Caki2 (cell line): Measurements from ENCODE around the gene KCNF1. TPM values are rescaled to one million over a fixed set of nuclear protein-coding genes. Genes with fewer than 3 reads are reported as not detected.

Experiments
- DNase-seq: peaks from one replicate; pipeline ENCODE4 v3.0.0-alpha.2; 2015; ENCODE audit warnings: low read depth
- in situ Hi-C: cut with HindIII; loops from 2 replicates; pipeline ENCODE4 v1.10.0; 2016; ENCODE audit warnings: low sequenced_read_pairs, low pct_unique_long_range_greater_than_20kb, mixed read lengths
- total RNA-seq: library from RNA; depleted of rRNA; stranded (reverse); fragments of >200 nt; shearing (Covaris generic); gene quantifications from 2 replicates; pipeline ENCODE4 v1.2.3, GENCODE V29; 2014; ENCODE audit warnings: low replicate concordance; rRNA removed

The KCNF1 gene
- 0.17 TPM in 1 of 2 replicates, not detected in the other for total RNA-seq

- DNase-seq, result peak; percentile 63
- in situ Hi-C loops, result no loop called here
Observed at GRCh38 chr2:10911291-10912075, at the start of gene KCNF1. Gene KCNF1 (plus strand): TSS chr2:10911934. CDS start chr2:10912427, 493 bp downstream.

DNA sequence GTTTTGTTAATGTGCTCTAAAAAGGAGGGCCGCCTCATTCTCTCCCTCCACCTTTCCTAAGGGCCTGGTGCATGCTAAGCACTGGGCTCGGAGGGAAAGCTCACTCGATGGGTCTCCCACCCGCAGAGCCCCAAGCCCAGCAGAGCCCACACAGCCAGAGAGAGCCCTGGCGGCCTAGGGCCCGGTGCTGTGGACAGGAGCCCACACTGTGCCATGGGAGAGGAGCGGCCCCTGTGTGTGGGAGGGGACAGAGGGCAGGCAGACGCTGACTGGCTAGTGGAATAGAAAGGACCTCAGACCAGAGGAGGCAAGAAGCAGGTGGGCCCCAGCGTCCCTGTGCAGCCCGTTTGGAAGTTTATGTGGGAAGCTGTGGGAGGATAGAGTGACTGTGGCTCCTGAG lies 49.4 kb upstream of the KCNF1 start:
- in situ Hi-C loops, result no loop called here
- no peak for DNase-seq

DNA sequence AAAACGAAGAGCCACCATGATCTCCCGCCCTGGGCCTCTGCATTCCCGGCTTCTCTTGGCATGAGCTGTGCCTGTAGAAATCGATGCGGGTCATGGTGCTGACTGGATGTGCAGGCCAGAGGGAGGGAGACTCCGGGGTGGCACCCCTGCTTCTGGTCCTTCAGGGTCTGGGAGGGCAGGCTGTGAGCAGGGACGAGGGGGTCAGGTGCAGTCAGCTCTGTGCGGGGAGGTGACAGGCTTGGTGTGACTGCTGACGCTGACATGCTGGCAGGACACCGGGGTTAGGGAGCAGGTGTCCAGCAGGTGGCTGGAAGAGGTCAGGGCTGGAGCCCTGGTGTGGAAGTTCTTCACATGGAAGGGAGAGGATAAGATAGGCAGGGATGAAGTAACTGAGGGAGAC lies 48.7 kb upstream of the KCNF1 start:
- in situ Hi-C loops, result no loop called here
- no peak for DNase-seq

DNA sequence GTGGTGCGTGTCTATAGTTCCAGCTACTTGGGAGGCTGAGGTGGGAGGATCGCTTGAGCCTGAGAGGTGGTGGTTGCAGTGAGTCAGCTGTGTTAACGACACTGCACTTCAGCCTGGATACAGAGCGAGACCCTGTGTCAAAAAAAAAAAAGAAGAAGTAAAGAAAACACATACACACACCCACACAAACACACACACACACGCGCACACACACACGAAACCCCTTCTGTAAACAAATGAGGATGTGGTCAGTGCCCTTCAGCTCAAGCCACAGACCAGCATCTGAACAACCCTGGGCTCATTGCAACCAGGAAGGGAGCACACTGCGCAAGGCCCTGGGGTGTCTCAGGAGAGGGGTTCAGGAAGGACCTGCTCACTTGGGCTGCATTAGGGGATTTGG lies 47.9 kb upstream of the KCNF1 start:
- in situ Hi-C loops, result no loop called here
- no peak for DNase-seq

- no peak for DNase-seq
- in situ Hi-C loops, result no loop called here
Observed at GRCh38 chr2:10864251-10864650, 47.5 kb upstream of the KCNF1 start.

- in situ Hi-C loops, result no loop called here
Observed at GRCh38 chr2:10864861-10865636, 46.7 kb upstream of the KCNF1 start.

DNA sequence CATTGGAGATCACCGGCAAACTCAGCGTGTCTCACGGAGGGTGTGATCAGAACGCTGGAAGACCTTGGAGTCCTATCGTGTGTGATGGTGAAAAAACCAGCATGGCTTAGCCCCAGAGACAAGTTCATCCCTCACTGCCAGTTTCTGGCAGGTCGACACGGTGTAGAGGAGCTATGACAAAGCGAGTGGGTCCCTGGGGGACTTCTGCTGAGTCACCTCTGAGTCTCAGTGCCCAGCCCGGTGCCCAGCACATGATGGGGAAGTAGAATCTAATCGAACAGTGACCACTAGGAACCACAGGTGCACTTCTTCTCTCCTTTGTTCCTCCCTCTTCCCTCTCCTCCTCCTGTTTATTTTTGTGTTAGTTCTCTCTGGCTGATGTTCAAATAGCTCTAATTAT lies 45.9 kb upstream of the KCNF1 start:
- in situ Hi-C loops, result no loop called here

More at GRCh38 chr2:10864861-10865636, 46.7 kb upstream of the KCNF1 start:
- DNase-seq, result no peak

DNA sequence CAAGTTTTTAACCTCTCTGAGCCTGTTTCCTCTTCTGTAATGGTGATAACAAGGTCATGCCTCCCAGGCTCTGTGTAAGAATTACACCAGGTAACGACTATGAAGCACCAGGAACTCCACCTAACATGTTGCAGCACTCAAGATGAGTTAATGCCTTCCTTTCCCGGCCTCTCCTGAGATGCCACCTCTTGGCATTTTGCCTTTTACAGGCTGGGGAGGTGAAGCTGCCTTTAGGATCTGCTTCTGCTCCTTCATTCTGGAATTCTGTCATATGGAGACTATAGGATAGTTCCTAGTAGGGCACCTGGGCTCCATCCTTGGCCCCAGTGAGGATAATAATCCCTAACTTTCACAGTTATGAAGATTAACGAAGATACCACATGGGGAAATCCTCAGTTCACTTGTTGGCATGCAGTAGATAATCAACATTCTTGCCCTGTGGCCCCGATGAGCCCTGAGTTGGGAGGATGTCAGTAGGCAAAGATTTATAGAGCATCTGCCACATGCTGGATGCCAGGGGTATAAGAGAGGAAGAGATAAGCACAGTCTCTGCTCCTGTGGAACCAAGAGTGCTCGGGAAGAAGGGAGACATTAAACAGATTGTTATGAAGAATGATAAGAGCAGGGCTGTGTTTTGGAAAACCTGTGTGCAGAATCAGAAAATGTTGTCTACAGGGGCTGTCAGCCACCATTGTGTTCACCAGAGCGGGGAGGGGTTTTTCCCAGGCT lies 43.9 kb upstream of the KCNF1 start:
- in situ Hi-C loops, result no loop called here
- no peak for DNase-seq

More for the DNA sequence above, 45.9 kb upstream of the KCNF1 start:
- DNase-seq, result no peak

DNA sequence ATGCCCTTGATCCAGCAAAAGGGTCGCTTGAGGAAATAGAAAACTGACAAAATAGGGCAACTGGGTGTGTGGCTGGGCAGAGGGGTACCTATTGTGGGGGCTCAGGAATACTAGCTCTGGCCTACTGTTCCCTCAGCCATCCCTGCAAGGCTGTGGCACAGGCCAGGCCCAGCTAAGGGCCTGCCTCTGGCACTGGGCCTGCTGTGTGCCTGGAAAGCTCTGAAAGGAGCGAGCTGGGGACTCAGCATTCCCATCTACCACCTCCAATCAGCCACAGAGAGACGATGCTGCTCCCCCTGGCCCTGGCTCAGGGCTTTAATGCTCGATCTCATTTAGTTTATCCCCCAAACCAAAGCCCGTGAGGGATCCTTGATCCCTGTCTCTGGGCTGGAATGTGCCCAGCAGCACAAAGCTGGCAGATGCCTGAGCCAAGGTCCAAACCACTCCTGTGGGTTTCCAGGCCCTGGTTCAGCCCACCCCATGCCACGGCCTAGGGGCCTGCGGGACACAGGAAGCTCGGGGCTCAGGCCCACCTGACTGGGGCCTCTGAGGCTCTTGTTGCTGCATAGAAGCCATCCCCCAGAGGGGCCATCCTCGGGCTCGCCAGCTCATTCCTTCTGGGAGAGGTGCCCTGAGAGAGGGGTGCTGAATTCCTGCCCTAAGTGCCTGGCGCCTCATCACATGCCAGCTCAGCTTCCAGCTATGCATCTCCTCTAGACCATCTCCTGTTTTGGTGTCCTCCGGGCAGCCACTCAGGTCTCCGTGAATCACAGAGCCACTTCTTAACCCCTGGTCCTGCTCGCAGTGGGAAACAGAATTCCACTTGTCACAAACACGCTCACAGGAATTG lies 43.0 kb upstream of the KCNF1 start:
- DNase-seq, result no peak
- in situ Hi-C loops, result no loop called here

GRCh38 chr2:10871978-10872377 lies 39.8 kb upstream of the KCNF1 start:
- no peak for DNase-seq
- in situ Hi-C loops, result no loop called here

DNA sequence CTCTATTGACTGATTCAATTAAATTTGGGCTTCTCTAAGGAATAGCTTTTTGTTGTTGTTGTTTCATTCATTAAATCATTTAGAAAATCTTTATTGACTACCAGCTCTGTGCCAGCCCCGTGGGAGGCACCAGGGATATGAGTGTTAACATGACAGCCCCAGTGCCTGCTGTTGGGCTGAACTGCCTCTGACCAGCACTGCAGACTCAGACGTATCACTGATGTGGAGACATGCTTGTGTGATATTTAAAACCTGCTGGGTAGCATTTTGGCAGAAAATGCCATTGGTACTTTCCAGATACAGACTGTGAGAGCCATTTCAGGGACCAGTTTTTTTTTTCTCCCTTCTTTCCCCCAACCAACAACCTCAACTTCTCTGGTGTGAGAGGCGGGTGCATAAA lies 38.6 kb upstream of the KCNF1 start:
- DNase-seq, result no peak
- in situ Hi-C loops, result no loop called here

- in situ Hi-C loops, result no loop called here
- DNase-seq, result no peak
Observed at GRCh38 chr2:10873790-10874437, 37.8 kb upstream of the KCNF1 start.

DNA sequence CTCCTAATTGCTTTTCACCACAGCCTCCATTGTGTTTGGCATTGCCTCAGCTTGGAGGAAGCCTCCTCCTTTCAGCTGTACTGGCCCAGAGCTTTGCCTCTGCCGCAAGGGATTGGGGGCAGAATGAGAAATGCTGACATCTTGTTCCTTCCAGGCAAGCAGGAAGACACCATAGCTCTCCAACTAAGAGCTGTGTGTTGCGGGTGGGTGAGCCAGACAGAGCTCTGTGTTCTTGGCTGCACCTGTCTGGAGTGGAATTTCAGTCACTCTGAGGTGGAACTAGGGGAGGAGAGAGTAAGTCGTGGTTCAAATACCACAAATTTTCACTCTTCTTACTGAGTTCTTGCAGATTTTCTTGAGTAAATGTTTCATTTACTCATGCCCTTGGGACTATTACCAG lies 36.6 kb upstream of the KCNF1 start:
- in situ Hi-C loops, result no loop called here
- DNase-seq, result no peak

DNA sequence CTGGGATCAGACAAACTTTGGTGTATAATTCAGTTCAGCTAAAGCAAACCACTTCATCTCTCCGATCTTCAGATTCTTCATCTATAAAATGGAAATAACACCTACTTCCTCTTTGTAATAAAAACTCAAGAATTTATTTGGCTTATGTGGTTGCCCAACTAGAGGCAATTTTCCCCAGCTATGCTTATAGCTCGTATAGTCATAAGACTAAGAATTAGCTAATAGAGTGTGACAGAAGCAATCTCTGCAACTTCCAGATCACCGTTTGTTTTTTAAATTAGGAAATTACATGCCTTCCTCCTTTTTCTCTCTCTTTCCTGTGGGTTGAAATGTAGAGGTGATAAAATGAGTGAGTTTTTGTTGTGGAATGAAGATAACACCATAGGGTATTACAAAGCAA lies 35.3 kb upstream of the KCNF1 start:
- in situ Hi-C loops, result no loop called here
- DNase-seq, result no peak

- DNase-seq, result no peak
- in situ Hi-C loops, result no loop called here
Observed at GRCh38 chr2:10876963-10877362, 34.8 kb upstream of the KCNF1 start.

GRCh38 chr2:10877651-10878111 lies 34.1 kb upstream of the KCNF1 start:
- DNase-seq, result no peak
- in situ Hi-C loops, result no loop called here

DNA sequence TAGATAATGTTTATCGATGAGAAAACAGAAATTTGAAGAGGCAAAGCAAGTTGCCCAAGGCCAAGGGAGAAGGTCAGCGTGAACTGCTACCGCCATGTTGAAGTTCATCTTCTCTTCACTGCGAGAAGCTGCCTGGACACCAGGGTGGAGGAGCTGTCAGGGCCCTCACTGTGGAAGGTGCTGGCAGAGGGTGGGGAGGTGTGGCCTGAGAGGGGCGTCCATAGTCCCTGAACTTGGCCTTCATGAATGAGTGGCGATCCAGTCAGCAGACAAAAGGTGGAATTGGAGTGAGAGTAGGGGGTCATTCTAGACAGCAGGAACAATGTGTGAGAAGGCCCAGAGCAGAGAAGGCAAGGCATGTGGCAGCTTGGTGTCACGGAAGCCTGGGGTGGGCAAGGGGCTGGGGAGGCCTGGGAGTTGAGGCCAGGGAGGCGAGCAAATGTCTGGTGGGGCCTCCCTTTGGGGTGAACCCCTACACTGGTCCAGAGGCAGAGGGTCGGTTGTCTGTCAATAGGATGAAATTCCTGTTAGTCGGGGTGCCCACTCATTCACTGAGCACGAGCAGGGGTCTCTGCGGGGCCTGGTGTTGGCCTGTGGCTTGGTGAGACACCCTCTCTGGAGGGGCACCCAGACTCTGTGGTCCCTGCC lies 33.3 kb upstream of the KCNF1 start:
- no peak for DNase-seq
- in situ Hi-C loops, result no loop called here
